Right renal pelvis (tissue), 4 donors: ENCODE data around the gene MNS1. TPM values are rescaled to one million over a fixed set of nuclear protein-coding genes. Genes with fewer than 3 reads are reported as not detected.
A peak's percentile ranks its signal among the peaks of the same experiment; 100 is the strongest.
"Not testable (repeated sequence)": the region's sequence is repeated elsewhere in the genome, so short reads cannot be mapped to it uniquely, and the experiment has no call there.

Experiments
- DNase-seq, 4 donors: peaks; one replicate each; pipeline ENCODE4 v3.0.0-alpha.2; 2013; ENCODE audit warnings: low read depth in 4 of 4, low spot score in 3 of 4, missing footprints in 1 of 4
- polyA plus RNA-seq, 4 donors: library from polyadenylated mRNA; unstranded; fragments of 120-200 nt; gene quantifications; one replicate each; pipeline ENCODE4 v1.2.1, GENCODE V29; 2013; ENCODE audit not compliant: insufficient read length in 4 of 4

MNS1 gene
- polyA plus RNA-seq, result 10 to 100 TPM; 24.1 to 33.2 (median 29.4) TPM

GRCh38 chr15:56464893-56465520 lies at the start of gene MNS1:
TSS of gene MNS1 (minus strand) at chr15:56465137. CDS start at chr15:56464972, 165 bp downstream.
- DNase-seq, result peak; percentile 95 to 97 (median 96)

- peak; percentile 27 to 45 (median 36) for DNase-seq
Measured at GRCh38 chr15:56496635-56497034, 31.7 kb upstream of the MNS1 start.

GRCh38 chr15:56495533-56495932 lies 30.6 kb upstream of the MNS1 start:
- DNase-seq, result no peak

GRCh38 chr15:56495053-56495452 lies 30.1 kb upstream of the MNS1 start:
- no peak for DNase-seq

GRCh38 chr15:56492791-56493555 lies 28.0 kb upstream of the MNS1 start:
- DNase-seq, result no peak

- DNase-seq, result no peak
Measured at GRCh38 chr15:56492236-56492635, 27.3 kb upstream of the MNS1 start.

GRCh38 chr15:56491110-56491722 lies 26.3 kb upstream of the MNS1 start:
- peak; percentile 69 to 74 (median 71) for DNase-seq

GRCh38 chr15:56490461-56490860 lies 25.5 kb upstream of the MNS1 start:
- DNase-seq, result no peak

GRCh38 chr15:56486206-56486605 lies 21.3 kb upstream of the MNS1 start:
- DNase-seq, result not testable (repeated sequence)

- not testable (repeated sequence) for DNase-seq
Measured at GRCh38 chr15:56485426-56485825, 20.5 kb upstream of the MNS1 start.

- peak in 1 of 4 donors; percentile 38 for DNase-seq
Measured at GRCh38 chr15:56484287-56484686, 19.4 kb upstream of the MNS1 start.

GRCh38 chr15:56475351-56475750 lies 10.4 kb upstream of the MNS1 start:
- DNase-seq, result no peak

GRCh38 chr15:56473017-56473416 lies 8.1 kb upstream of the MNS1 start:
- no peak for DNase-seq

GRCh38 chr15:56472278-56472677 lies 7.3 kb upstream of the MNS1 start:
- DNase-seq, result no peak

GRCh38 chr15:56471440-56472069 lies 6.6 kb upstream of the MNS1 start:
- no peak for DNase-seq

GRCh38 chr15:56469483-56469882 lies 4.5 kb upstream of the MNS1 start:
- DNase-seq, result no peak

- DNase-seq, result no peak
Measured at GRCh38 chr15:56468401-56468800, 3.5 kb upstream of the MNS1 start.

- DNase-seq, result peak in 1 of 4 donors; percentile 12
Measured at GRCh38 chr15:56467616-56468015, 2.7 kb upstream of the MNS1 start.

GRCh38 chr15:56460947-56461346 lies 4.0 kb downstream of the MNS1 start:
- no peak for DNase-seq

GRCh38 chr15:56460071-56460470 lies 4.9 kb downstream of the MNS1 start:
- no peak for DNase-seq

GRCh38 chr15:56459096-56459495 lies 5.8 kb downstream of the MNS1 start:
- DNase-seq, result no peak
